Stomach (tissue), 4 donors: ENCODE results near the gene OBP2B.

Experiments used
- CTCF ChIP-seq, 7 experiments: fragments of 450-650 bp in 4 of 7; fragments of 200-600 bp in 3 of 7; sonication (generic) in 3 of 7; IDR thresholded peaks; one replicate each; pipeline ENCODE4 v1.5.1; 2016 to 2019; ENCODE audit warnings: antibody characterized with exemption in 7 of 7, control low read depth in 2 of 7, mild to moderate bottlenecking in 1 of 7
- POLR2A ChIP-seq, 4 donors: fragments of 450-650 bp; IDR thresholded peaks; one replicate each; pipeline ENCODE4 v1.6.1; 2016; ENCODE audit warnings: antibody characterized with exemption in 4 of 4, control low read depth in 2 of 4, mild to moderate bottlenecking in 1 of 4, moderate library complexity in 1 of 4

- TF ChIP-seq POLR2A (IDR thresholded peaks at IDR 0.05) (no peak), CTCF (IDR thresholded peaks at IDR 0.05) (no peak)
These were observed 15.7 kb upstream of the OBP2B start for GRCh38 chr9:133224762-133225161.
